Astrocyte of the cerebellum (primary cell): ENCODE measurements around the gene ADAMTS18.

ENCODE experiments used
- DNase-seq: peaks from one replicate; pipeline ENCODE4 v3.0.0-alpha.2; 2011; ENCODE audit warnings: low read depth
- H3K4me3 ChIP-seq: 2 replicates; pipeline ENCODE4 v1.5.1; 2011; ENCODE audit warnings: mild to moderate bottlenecking, low read depth, low read length, moderate library complexity
- CTCF ChIP-seq: IDR thresholded peaks from 2 replicates; pipeline ENCODE4 v1.5.1; 2012; ENCODE audit warnings: low read length, low read depth, moderate library complexity, mild to moderate bottlenecking; ENCODE audit errors: missing control alignments
- in situ Hi-C: cut with HindIII; loops from 2 replicates; pipeline ENCODE4 v1.10.0; 2017; ENCODE audit warnings: low sequenced_read_pairs

Gene ADAMTS18

GRCh38 chr16:77335652-77336234, 99.1 kb downstream of the ADAMTS18 start:
- no peak for TF ChIP-seq CTCF
- no peak overlapping the region for H3K4me3 ChIP-seq
- in situ Hi-C loops = no loop called here
- no peak for DNase-seq

GRCh38 chr16:77332792-77333191, 102.0 kb downstream of the ADAMTS18 start:
- no peak for DNase-seq
- TF ChIP-seq CTCF = no peak
- no peak overlapping the region for H3K4me3 ChIP-seq
- in situ Hi-C loops = no loop called here

GRCh38 chr16:77331802-77332586, 102.8 kb downstream of the ADAMTS18 start:
- DNase-seq = no peak
- TF ChIP-seq CTCF = no peak
- in situ Hi-C loops = no loop called here
- H3K4me3 ChIP-seq = no peak overlapping the region

GRCh38 chr16:77331043-77331442, 103.8 kb downstream of the ADAMTS18 start:
- no peak overlapping the region for H3K4me3 ChIP-seq
- in situ Hi-C loops = no loop called here
- TF ChIP-seq CTCF = no peak
- no peak for DNase-seq

- no peak overlapping the region for H3K4me3 ChIP-seq
- no peak for TF ChIP-seq CTCF
- no peak for DNase-seq
- in situ Hi-C loops = no loop called here
These were observed 104.3 kb downstream of the ADAMTS18 start for GRCh38 chr16:77330332-77331042.

GRCh38 chr16:77328768-77329167, 106.1 kb downstream of the ADAMTS18 start:
- no peak for TF ChIP-seq CTCF
- DNase-seq = no peak
- in situ Hi-C loops = no loop called here
- no peak overlapping the region for H3K4me3 ChIP-seq
